ENCODE results near the gene LMBR1L. TPM values are rescaled to one million over a fixed set of nuclear protein-coding genes. Genes with fewer than 3 reads are reported as not detected.

The LMBR1L gene
- total and polyA plus RNA-seq, 2 of the 13 experiments (the other 11 are each of a cell fraction or from before 2014, with no cell fraction given): 12.2 to 65.9 TPM

GRCh38 chr12:49108958-49109404, 1.7 kb downstream of the LMBR1L start (continued):
- no peak for TF ChIP-seq KDM3A (CRISPR knock-in tag; IDR thresholded peaks at IDR 0.05; ENCODE audit: low read depth)
- no peak for TF ChIP-seq UBTF (CRISPR knock-in tag; IDR thresholded peaks at IDR 0.05)
- no peak for TF ChIP-seq GMEB1 (CRISPR knock-in tag; IDR thresholded peaks at IDR 0.05; ENCODE audit: borderline replicate concordance)
- TF ChIP-seq CEBPZ (IDR thresholded peaks at IDR 0.05; ENCODE audit: low read length): no peak
- no peak for TF ChIP-seq ZSCAN29 (CRISPR knock-in tag; conservative IDR thresholded peaks at IDR 0.05)
- no peak for TF ChIP-seq ZNF33B (CRISPR knock-in tag; IDR thresholded peaks at IDR 0.05)
- 0 out of 2 replicates have a peak, but pooled peaks have one; percentile 30 for TF ChIP-seq MAX (IDR thresholded peaks at IDR 0.05)
- TF ChIP-seq ELF3 (CRISPR knock-in tag; IDR thresholded peaks at IDR 0.05): 0 out of 2 replicates have a peak, but pooled peaks have one; percentile 14
- peak; percentile 27; the same call in 1 of the 2 replicates for TF ChIP-seq ARID5B (CRISPR knock-in tag; IDR thresholded peaks at IDR 0.05)
- TF ChIP-seq BCL6 (CRISPR knock-in tag; IDR thresholded peaks at IDR 0.05): peak; percentile 45; the same call in 1 of the 2 replicates
- no peak for TF ChIP-seq FOSL1 (CRISPR knock-in tag; IDR thresholded peaks at IDR 0.05; ENCODE audit: borderline replicate concordance)
- 0 out of 2 replicates have a peak, but pooled peaks have one; percentile 17 for TF ChIP-seq ETV5 (CRISPR knock-in tag; IDR thresholded peaks at IDR 0.05; ENCODE audit: borderline replicate concordance)
- 0 out of 2 replicates have a peak, but pooled peaks have one; percentile 42 for TF ChIP-seq THAP7 (CRISPR knock-in tag; IDR thresholded peaks at IDR 0.05)
- TF ChIP-seq E2F1 (CRISPR knock-in tag; IDR thresholded peaks at IDR 0.05): no peak
- TF ChIP-seq ZFP82 (CRISPR knock-in tag; IDR thresholded peaks at IDR 0.05; ENCODE audit: borderline replicate concordance): 0 out of 2 replicates have a peak, but pooled peaks have one; percentile 38
